Measurements from ENCODE around the gene EML4. TPM values are rescaled to one million over a fixed set of nuclear protein-coding genes. Genes with fewer than 3 reads are reported as not detected.
"Not testable (repeated sequence)": the region's sequence is repeated elsewhere in the genome, so short reads cannot be mapped to it uniquely, and the experiment has no call there.

EML4 gene
- total and polyA plus RNA-seq, 4 donors: 22.6 to 85.8 (median 54.4) TPM

GRCh38 chr2:42133771-42134195, 35.4 kb upstream of the EML4 start:
- no peak for DNase-seq
- peak overlapping the region in 1 of 2 donors; percentile 4 for H3K9ac ChIP-seq (ENCODE audit: insufficient read depth in 1 of 2, low read length in 2 of 2)
- H3K4me1 ChIP-seq (ENCODE audit: control insufficient read depth in 5 of 5, insufficient read depth in 5 of 5, low read length in 5 of 5): peaks cover 3 to 32% (median 18%) of the 10 kb centered on the region in 5 donors
- no peak overlapping the region for H3K27ac ChIP-seq (ENCODE audit: low read depth in 1 of 2, low read length in 1 of 2)
- no peak for TF ChIP-seq CTCF (IDR thresholded peaks at IDR 0.05; ENCODE audit: control extremely low read depth, extremely low read depth)
- peaks cover 0 to 2% (median 0%) of the 10 kb centered on the region in 4 donors for H3K9me3 ChIP-seq (ENCODE audit: control insufficient read depth in 4 of 4, insufficient read depth in 3 of 4, low read length in 3 of 4)
- no peaks in the 10 kb centered on the region for H3K27me3 ChIP-seq (ENCODE audit: control insufficient read depth in 3 of 3, insufficient read depth in 3 of 3, low read length in 2 of 3)
- H3K4me3 ChIP-seq: no peak overlapping the region
- WGBS, 2 donors: 89 to 93% methylated on average over 11 of the region's 11 CpGs
- no peaks in the 10 kb centered on the region for H3K36me3 ChIP-seq (ENCODE audit: control insufficient read depth in 4 of 4, insufficient read depth in 4 of 4, low read length in 4 of 4)
- no peak for ATAC-seq (ENCODE audit: insufficient read depth, low FRiP score)

DNA sequence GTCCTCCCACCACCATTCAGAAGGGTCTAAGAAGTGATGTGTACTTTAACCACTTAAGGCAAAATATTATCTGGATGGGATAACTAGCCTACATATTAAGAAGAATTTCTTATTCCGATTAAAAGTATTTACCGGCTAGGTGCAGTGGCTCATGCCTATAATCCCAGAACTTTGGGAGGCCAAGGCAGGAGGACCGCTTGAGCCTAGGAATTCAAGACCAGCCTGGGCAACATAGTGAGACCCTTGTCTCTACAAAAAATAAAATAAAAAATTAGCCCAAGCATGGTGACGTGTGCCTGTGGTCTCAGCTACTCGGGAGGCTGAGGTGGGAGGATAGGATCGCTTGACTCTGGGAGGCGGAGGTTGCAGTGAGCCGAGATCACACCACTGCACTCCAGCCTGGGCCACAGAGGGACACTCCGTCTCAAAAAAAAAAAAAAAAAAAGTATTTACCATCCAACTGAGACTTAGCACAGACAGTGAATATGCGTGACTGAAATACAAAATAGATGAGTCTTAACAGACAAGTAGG, 34.7 kb upstream of the EML4 start:
- DNase-seq; H3K9ac ChIP-seq (ENCODE audit: insufficient read depth in 1 of 2, low read length in 2 of 2); H3K27me3 ChIP-seq (ENCODE audit: control insufficient read depth in 3 of 3, insufficient read depth in 3 of 3, low read length in 2 of 3); H3K4me3 ChIP-seq; H3K27ac ChIP-seq (ENCODE audit: low read depth in 1 of 2, low read length in 1 of 2); H3K36me3 ChIP-seq (ENCODE audit: control insufficient read depth in 4 of 4, insufficient read depth in 4 of 4, low read length in 4 of 4); ATAC-seq (ENCODE audit: insufficient read depth, low FRiP score); H3K9me3 ChIP-seq (ENCODE audit: control insufficient read depth in 4 of 4, insufficient read depth in 3 of 4, low read length in 3 of 4): not testable (repeated sequence)
- 88 to 92% methylated on average over 10 of the region's 10 CpGs for WGBS, 2 donors
- H3K4me1 ChIP-seq (ENCODE audit: control insufficient read depth in 5 of 5, insufficient read depth in 5 of 5, low read length in 5 of 5): peaks cover 4 to 32% (median 18%) of the 10 kb centered on the region in 5 donors

GRCh38 chr2:42135381-42136312, 33.5 kb upstream of the EML4 start:
- no peak for DNase-seq
- Histone ChIP-seq H3K36me3 (ENCODE audit: control insufficient read depth in 4 of 4, insufficient read depth in 4 of 4, low read length in 4 of 4) (no peaks in the 10 kb centered on the region), H3K27ac (ENCODE audit: low read depth in 1 of 2, low read length in 1 of 2) (no peak overlapping the region), H3K4me3 (no peak overlapping the region), H3K4me1 (ENCODE audit: control insufficient read depth in 5 of 5, insufficient read depth in 5 of 5, low read length in 5 of 5) (peaks cover 6 to 35% (median 18%) of the 10 kb centered on the region in 5 donors), H3K9ac (ENCODE audit: insufficient read depth in 1 of 2, low read length in 2 of 2) (no peak overlapping the region), H3K9me3 (ENCODE audit: control insufficient read depth in 4 of 4, insufficient read depth in 3 of 4, low read length in 3 of 4) (peaks cover 0 to 2% (median 0%) of the 10 kb centered on the region in 4 donors), H3K27me3 (ENCODE audit: control insufficient read depth in 3 of 3, insufficient read depth in 3 of 3, low read length in 2 of 3) (no peaks in the 10 kb centered on the region)
- TF ChIP-seq CTCF (IDR thresholded peaks at IDR 0.05; ENCODE audit: control extremely low read depth, extremely low read depth): no peak
- no peak for ATAC-seq (ENCODE audit: insufficient read depth, low FRiP score)
- WGBS, 2 donors: 83 to 86% methylated on average over 4 of the region's 4 CpGs

DNA sequence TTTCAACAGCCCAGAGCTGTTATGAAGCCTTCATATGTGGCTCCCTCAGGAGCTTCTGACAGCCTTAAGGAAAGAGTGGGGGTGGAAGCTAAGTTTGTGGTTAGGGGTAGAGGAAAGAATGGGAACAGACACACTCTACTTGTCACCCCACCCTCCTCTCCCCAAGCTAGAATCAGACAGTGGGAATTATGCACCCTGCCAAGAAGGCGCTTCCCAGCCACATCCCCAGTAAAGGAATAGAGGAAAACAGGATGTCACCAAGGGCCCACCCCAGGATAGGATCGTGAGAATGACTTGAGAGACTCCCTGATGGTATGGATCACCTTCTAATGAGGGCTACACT, 32.4 kb upstream of the EML4 start:
- WGBS, 2 donors: 75 to 90% methylated on average over 2 of the region's 2 CpGs
- TF ChIP-seq CTCF (IDR thresholded peaks at IDR 0.05; ENCODE audit: control extremely low read depth, extremely low read depth): no peak
- H3K9ac ChIP-seq (ENCODE audit: insufficient read depth in 1 of 2, low read length in 2 of 2): no peak overlapping the region
- no peaks in the 10 kb centered on the region for H3K36me3 ChIP-seq (ENCODE audit: control insufficient read depth in 4 of 4, insufficient read depth in 4 of 4, low read length in 4 of 4)
- no peak overlapping the region for H3K27ac ChIP-seq (ENCODE audit: low read depth in 1 of 2, low read length in 1 of 2)
- H3K4me1 ChIP-seq (ENCODE audit: control insufficient read depth in 5 of 5, insufficient read depth in 5 of 5, low read length in 5 of 5): peaks cover 9 to 45% (median 21%) of the 10 kb centered on the region in 5 donors
- no peak for ATAC-seq (ENCODE audit: insufficient read depth, low FRiP score)
- no peak overlapping the region for H3K4me3 ChIP-seq
- no peaks in the 10 kb centered on the region for H3K27me3 ChIP-seq (ENCODE audit: control insufficient read depth in 3 of 3, insufficient read depth in 3 of 3, low read length in 2 of 3)
- peak in 1 of 3 donors; percentile 19 for DNase-seq
- peaks cover 0 to 2% (median 0%) of the 10 kb centered on the region in 4 donors for H3K9me3 ChIP-seq (ENCODE audit: control insufficient read depth in 4 of 4, insufficient read depth in 3 of 4, low read length in 3 of 4)
